Measurements from ENCODE around the gene GLIS1.

GLIS1 gene

DNA sequence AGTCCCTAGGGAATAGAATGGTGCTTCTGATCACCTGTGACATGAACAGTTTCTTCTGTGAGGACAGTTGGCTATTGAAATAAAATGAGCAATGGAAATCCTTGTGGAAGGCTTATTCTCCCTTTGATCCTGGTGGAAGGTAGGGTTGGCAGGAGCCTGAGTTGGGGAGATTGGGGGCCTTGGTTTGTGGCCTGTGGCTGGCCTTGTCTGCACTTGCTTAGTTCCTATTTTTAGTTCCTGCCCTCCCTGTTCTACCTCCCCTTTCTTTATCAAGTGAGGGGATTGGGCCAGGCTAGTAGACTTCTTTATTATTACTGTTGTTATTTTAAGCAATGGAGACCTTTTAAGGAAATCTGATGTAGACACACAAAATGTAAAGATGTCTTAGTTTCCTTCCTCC, 271.6 kb downstream of the GLIS1 start:
- no peak for DNase-seq (ENCODE audit: low read depth, low spot score)

- no peak for DNase-seq (ENCODE audit: low read depth, low spot score)
These were observed 273.7 kb downstream of the GLIS1 start for GRCh38 chr1:53465023-53465957.

- no peak for DNase-seq (ENCODE audit: low read depth, low spot score)
These were observed 274.7 kb downstream of the GLIS1 start for GRCh38 chr1:53463961-53464899.

GRCh38 chr1:53462769-53463501, 276.0 kb downstream of the GLIS1 start:
- no peak for DNase-seq (ENCODE audit: low read depth, low spot score)

DNA sequence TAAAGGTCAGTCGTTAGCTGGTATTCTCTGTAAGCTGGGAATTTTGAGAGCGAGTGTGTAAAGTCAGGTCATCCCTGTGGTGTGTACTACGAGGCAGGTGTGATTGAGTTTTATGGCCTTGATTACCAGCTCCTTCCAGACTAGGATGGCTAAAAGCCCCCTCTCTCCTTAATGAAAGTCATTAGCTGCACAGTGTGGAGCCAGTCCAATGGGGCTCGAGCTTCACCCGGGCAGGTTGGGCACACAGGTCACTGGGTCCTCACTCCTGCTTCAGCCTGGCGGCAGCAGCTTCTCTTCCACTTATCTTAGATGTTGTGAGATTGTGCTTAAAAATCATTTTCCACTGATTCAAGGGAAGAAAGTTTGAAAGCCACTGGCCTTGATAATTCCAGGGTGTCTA, 276.8 kb downstream of the GLIS1 start:
- DNase-seq (ENCODE audit: low read depth, low spot score), result no peak

DNA sequence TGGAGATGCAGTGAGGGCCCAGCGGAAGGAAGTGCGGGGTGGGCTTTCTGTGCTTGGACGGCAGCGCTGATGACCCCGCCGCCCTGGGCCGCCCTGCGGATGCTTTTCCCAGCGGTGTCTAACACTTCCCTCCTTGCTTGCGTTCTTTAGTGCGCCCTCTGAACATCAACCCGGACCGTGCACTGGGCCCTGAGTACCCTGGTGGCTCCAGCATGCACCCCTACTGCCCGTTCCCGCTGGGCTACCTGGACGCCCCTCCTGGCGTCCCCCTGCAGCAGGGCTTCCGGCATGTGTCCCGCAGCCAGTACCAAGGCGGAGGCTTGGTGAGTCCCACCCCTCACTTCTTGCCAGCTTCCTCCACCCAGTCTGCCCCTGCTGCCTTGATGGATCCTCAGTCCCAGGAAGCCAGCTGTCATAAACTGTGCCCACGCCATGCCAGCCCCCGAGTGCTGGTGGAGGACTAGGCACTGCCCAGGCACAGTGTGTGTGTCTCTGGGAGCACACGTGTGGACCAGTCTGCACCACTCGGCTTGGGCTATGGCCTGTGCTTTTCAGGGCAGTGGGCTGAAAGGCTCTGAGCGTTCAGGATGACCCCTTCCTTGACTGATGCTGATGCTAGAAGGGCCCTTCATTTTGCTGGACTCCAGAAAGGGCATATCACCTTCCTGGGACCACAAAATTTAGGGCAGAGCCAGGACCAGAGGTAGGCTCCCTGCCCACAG, 277.5 kb downstream of the GLIS1 start:
- no peak for DNase-seq (ENCODE audit: low read depth, low spot score)

DNA sequence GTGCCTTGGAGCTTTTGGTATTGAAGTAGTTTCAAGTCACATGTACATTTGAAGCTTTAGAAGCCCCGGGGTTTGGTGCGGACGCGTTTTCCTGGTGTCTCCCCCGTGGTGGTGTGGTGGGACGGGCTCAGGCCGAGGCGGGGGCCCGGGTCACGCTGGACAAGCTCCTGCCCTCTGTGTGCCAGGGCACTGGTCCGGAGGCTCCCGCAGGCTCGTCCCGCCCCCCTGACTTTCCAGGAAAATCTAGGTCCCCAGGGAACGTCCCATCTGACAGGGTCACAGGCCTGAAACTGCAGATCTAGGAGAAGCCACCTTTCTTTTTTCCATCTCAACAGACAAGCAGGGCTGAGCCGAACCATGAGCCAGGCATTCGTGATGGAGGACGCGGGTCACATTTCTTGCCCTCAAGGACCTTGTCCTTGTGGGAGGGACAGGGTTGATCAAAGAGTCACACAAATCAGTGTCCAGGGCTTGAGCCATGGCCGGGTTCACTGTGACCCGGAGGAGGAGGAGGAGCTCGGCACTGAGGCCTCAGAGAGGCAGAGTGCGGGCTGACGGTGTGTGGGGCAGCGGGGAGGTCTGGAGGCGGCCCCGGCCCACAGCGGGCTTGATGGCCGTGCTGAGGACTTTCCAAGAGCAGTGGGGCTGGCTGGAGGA, 278.2 kb downstream of the GLIS1 start:
- DNase-seq (ENCODE audit: low read depth, low spot score), result no peak

GRCh38 chr1:53460211-53460634, 278.7 kb downstream of the GLIS1 start:
- DNase-seq (ENCODE audit: low read depth, low spot score), result no peak

DNA sequence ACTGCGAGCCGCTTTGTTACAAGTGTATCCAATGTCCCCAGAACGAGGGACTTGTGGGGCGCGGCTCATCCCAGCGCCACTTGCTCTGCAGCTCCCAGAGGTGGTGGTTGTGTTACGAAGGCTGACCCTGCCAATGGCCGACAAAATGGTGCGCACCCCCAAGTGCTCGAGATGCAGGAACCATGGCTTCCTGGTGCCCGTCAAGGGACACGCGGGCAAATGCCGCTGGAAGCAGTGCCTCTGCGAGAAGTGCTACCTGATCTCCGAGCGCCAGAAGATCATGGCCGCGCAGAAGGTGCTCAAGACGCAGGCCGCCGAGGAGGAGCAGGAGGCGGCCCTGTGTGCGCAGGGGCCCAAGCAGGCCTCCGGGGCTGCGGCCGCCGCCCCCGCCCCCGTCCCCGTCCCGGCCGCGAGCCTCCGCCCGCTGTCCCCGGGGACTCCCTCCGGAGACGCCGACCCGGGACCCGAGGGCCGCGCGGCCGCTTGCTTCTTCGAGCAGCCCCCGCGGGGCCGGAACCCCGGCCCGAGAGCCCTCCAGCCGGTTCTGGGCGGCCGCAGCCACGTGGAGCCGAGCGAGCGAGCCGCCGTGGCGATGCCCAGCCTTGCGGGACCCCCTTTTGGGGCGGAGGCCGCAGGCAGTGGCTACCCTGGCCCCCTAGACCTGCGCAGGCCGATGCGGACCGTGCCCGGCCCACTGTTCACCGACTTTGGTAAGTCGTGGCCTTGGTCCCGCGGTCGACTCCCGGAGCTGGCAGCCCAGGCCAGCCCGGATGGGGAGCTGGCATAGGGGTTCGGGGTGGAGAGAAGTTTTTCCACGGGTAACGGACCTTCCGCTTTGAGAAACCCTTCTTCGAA, 279.4 kb downstream of the GLIS1 start, which contains the start of gene DMRTB1:
TSS of gene DMRTB1 (plus strand) at position 79 of the 855 bp plus-strand sequence. CDS start at position 134, 55 bp downstream.
- DNase-seq (ENCODE audit: low read depth, low spot score), result no peak

DNA sequence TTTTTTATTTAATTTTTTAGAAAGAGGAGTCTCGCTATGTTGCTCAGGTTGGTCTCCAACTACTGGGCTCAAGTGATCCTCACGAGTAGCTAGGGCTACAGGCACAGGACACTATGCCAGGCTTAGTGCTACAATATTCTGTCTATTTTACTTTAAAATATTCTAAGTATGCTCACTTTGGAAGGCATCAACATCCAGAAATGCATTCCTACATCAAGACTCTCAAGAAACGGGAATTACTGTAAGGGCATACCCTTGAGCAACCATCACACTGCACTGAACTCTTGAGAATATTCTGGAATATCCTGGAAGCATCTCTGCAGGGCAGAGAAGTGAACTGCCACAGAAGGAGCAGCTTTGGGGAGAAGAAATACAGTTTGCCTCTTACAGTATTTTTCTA, 280.3 kb downstream of the GLIS1 start:
- DNase-seq (ENCODE audit: low read depth, low spot score), result no peak
